ENCODE data around the gene PNCK.

Gene PNCK

DNA sequence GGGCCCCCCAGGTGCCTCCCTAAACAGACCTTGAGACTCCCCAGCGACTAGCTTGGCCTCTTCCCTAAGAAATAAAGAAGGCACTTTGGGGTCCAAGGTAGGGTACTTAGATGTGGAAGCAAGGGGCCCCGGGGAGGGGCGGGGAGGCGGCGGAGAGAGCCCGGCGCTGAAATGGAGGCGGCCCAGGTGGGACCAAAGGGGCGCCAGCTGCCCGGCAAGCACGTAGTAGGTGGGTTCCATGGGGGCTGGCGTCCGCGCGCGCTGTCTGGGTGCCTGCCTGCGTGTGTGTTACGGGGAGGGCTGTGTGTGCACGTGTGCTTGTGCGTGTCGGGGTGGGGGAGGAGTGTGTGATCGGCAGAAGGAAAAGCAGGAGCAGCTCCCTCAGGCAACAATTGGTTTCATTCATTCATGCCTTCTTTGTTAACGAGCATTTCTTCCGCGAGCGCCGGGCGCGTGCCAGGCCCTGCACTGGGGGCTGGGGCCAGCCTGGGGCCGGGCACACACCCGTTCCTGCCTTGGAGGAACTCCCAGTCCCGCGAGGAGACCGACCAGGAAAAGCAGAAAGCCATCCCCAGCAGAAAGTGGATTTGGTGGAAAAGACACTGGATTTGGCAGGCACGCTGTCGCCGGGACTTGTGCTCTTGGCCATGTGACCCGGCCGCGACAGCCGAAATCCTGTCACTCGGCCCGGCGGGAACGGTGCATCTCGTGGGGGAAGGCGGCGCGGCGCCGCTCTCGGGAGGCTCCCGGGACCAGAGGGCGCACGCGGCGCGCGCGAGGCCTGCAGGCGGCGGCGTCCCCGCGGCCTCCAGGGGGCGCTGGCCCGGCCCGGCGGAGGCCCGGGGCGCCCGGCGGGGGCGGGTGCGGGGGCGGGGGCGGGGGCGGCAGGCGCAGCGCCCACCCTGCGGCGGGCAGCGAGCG is 29.9 kb downstream of the PNCK start:
- H3K56ac ChIP-seq (ENCODE audit: low read length), result no peak overlapping the region
- no peak overlapping the region for H2BK5ac ChIP-seq (ENCODE audit: low read length)
- no peaks in the 10 kb centered on the region for H3K79me1 ChIP-seq (ENCODE audit: low read length)
- no peak overlapping the region for H3K23ac ChIP-seq (ENCODE audit: low read length)
- peaks cover 27% of the 10 kb centered on the region for H3K27me3 ChIP-seq (ENCODE audit: insufficient read depth, low read length, poor library complexity)
- H2BK120ac ChIP-seq (ENCODE audit: low read depth, low read length), result no peak overlapping the region
- no peaks in the 10 kb centered on the region for H3K4me1 ChIP-seq (ENCODE audit: control insufficient read depth, low read depth, low read length)
- no peak overlapping the region for H3K9ac ChIP-seq (ENCODE audit: low read length)
- DNase-seq, result no peak
- H3K27ac ChIP-seq (ENCODE audit: low read depth, low read length), result no peak overlapping the region
- no peak overlapping the region for H3K4me3 ChIP-seq (ENCODE audit: low read length)
- no peak overlapping the region for H2AK5ac ChIP-seq (ENCODE audit: low read length)
- no peak overlapping the region for H3K4me2 ChIP-seq (ENCODE audit: low read length)
- no peak overlapping the region for H4K5ac ChIP-seq (ENCODE audit: low read length)
- no peaks in the 10 kb centered on the region for H3K79me2 ChIP-seq (ENCODE audit: control insufficient read depth, insufficient read depth, low read length)
- H4K8ac ChIP-seq (ENCODE audit: low read depth, low read length), result no peak overlapping the region
- H3K36me3 ChIP-seq (ENCODE audit: control insufficient read depth, insufficient read depth, low read length), result no peaks in the 10 kb centered on the region
- no peak overlapping the region for H2BK15ac ChIP-seq (replicated peaks; ENCODE audit: low read depth)
- no peak overlapping the region for H3K4ac ChIP-seq (ENCODE audit: low read depth, low read length)
- H3K18ac ChIP-seq (ENCODE audit: low read length), result no peak overlapping the region
- WGBS (ENCODE audit: extremely low coverage, insufficient coverage, low lambda C conversion rate), result no CpG with 5 or more reads among the region's 84 CpGs

DNA sequence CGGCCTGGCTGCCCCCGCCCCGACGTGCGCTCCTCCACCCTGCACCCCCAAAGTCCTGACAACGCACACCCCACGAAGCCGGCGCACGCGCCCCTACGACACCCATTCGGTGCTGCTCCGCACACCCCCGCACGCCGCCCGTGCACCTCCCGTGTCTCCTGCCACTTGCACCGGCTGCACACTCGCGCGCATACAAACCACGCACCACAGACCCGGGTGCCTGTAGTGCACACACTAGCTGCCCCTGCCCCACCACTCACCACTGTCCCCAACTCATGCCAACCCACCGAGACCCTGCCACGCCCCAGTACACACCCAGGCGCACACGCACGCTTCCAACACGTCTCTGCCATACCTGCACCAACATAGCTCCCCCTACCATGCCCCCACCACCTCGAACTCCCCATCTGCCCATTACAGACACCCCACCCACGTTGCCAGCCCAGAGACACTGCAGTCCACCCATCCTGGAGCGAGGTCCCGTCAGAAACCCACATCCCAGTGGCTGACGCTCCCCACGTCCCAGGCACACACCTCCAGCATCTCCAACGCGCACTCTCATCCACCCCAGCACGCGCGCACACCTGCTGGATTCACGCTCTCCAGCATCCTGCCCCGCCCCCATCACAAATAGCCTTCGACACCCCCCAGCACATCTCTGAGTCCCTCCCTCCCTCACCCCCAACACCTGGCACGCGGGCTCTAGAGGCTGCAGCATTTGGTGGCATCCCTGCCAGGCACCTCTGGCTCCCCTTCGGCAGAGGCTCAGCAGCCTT is 30.8 kb downstream of the PNCK start:
- no peak overlapping the region for H3K27ac ChIP-seq (ENCODE audit: low read depth, low read length)
- no peak overlapping the region for H2BK15ac ChIP-seq (replicated peaks; ENCODE audit: low read depth)
- H3K4me1 ChIP-seq (ENCODE audit: control insufficient read depth, low read depth, low read length), result no peaks in the 10 kb centered on the region
- no peak overlapping the region for H2BK120ac ChIP-seq (ENCODE audit: low read depth, low read length)
- no peak overlapping the region for H4K8ac ChIP-seq (ENCODE audit: low read depth, low read length)
- H3K36me3 ChIP-seq (ENCODE audit: control insufficient read depth, insufficient read depth, low read length), result no peaks in the 10 kb centered on the region
- no peaks in the 10 kb centered on the region for H3K79me1 ChIP-seq (ENCODE audit: low read length)
- no peak overlapping the region for H3K4me3 ChIP-seq (ENCODE audit: low read length)
- H3K4me2 ChIP-seq (ENCODE audit: low read length), result no peak overlapping the region
- no peak for DNase-seq
- H4K5ac ChIP-seq (ENCODE audit: low read length), result no peak overlapping the region
- H3K56ac ChIP-seq (ENCODE audit: low read length), result no peak overlapping the region
- no peak overlapping the region for H3K9ac ChIP-seq (ENCODE audit: low read length)
- H3K79me2 ChIP-seq (ENCODE audit: control insufficient read depth, insufficient read depth, low read length), result no peaks in the 10 kb centered on the region
- no peak overlapping the region for H2AK5ac ChIP-seq (ENCODE audit: low read length)
- no peak overlapping the region for H2BK5ac ChIP-seq (ENCODE audit: low read length)
- no peak overlapping the region for H3K23ac ChIP-seq (ENCODE audit: low read length)
- peaks cover 20% of the 10 kb centered on the region for H3K27me3 ChIP-seq (ENCODE audit: insufficient read depth, low read length, poor library complexity)
- no peak overlapping the region for H3K18ac ChIP-seq (ENCODE audit: low read length)
- H3K4ac ChIP-seq (ENCODE audit: low read depth, low read length), result no peak overlapping the region
- WGBS (ENCODE audit: extremely low coverage, insufficient coverage, low lambda C conversion rate), result no CpG with 5 or more reads among the region's 48 CpGs

DNA sequence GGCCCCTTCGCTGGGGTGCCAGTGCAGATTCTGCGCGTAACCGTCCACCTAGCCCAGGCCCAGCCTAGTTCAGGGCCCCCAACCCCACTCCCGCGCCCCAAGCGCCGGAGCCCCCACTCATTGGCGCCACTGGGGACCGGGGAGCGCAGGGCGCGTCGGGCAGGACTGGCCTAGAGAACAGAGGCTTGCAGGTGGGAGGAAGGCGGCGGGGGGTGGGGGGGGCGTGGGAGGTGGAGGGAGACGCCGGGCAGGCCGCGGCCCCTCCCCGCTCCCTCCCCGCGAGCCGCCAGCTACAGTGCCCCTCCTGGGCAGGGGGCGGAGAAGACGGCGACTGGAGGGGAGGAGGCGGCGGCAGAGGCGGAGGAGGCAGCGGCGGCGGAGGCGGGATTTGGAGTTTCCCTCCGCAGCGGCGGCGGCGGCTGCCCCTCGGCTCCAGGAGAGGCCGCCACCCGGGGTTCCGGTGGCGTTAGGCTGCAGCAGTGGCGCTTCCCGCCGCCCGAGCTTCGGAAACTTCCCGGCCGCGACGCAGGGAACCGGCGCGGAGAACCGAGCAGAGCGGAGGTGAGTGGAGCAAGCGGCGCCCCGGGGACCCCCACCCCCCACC is 31.5 kb downstream of the PNCK start:
- Histone ChIP-seq H3K4me2 (ENCODE audit: low read length) (no peak overlapping the region), H3K23ac (ENCODE audit: low read length) (no peak overlapping the region), H2BK5ac (ENCODE audit: low read length) (no peak overlapping the region), H3K27me3 (ENCODE audit: insufficient read depth, low read length, poor library complexity) (peaks cover 15% of the 10 kb centered on the region), H4K8ac (ENCODE audit: low read depth, low read length) (no peak overlapping the region), H3K4me1 (ENCODE audit: control insufficient read depth, low read depth, low read length) (no peaks in the 10 kb centered on the region), H2AK5ac (ENCODE audit: low read length) (no peak overlapping the region), H3K9ac (ENCODE audit: low read length) (no peak overlapping the region), H3K4me3 (ENCODE audit: low read length) (no peak overlapping the region), H3K36me3 (ENCODE audit: control insufficient read depth, insufficient read depth, low read length) (no peaks in the 10 kb centered on the region), H3K4ac (ENCODE audit: low read depth, low read length) (no peak overlapping the region), H3K27ac (ENCODE audit: low read depth, low read length) (no peak overlapping the region), H3K56ac (ENCODE audit: low read length) (no peak overlapping the region), H3K79me1 (ENCODE audit: low read length) (no peaks in the 10 kb centered on the region), H2BK15ac (replicated peaks; ENCODE audit: low read depth) (no peak overlapping the region), H2BK120ac (ENCODE audit: low read depth, low read length) (no peak overlapping the region), H4K5ac (ENCODE audit: low read length) (no peak overlapping the region), H3K18ac (ENCODE audit: low read length) (no peak overlapping the region), H3K79me2 (ENCODE audit: control insufficient read depth, insufficient read depth, low read length) (no peaks in the 10 kb centered on the region)
- no CpG with 5 or more reads among the region's 62 CpGs for WGBS (ENCODE audit: extremely low coverage, insufficient coverage, low lambda C conversion rate)
- DNase-seq, result no peak

DNA sequence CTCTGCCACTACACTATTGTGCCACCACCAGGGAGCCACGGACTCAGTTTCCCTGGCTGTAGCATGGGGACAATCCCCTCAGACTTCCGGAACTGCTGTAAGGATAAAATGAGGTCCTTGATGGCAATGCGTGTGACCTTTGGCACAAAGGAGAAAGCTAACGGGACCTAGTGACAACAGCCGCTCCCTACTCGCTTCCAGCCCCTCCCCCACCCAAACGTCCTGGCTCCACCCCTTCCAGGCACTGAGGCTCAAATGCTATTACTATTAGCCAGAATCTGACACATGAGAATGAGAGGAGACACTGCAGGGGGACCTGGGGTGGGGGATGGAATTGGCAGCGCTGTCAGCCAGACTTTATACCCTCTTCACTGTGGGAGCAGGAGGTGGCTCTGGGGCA is 32.0 kb downstream of the PNCK start:
- H3K9ac ChIP-seq (ENCODE audit: low read length), result no peak overlapping the region
- H2AK5ac ChIP-seq (ENCODE audit: low read length), result no peak overlapping the region
- H3K4ac ChIP-seq (ENCODE audit: low read depth, low read length), result no peak overlapping the region
- H3K27ac ChIP-seq (ENCODE audit: low read depth, low read length), result no peak overlapping the region
- no peaks in the 10 kb centered on the region for H3K4me1 ChIP-seq (ENCODE audit: control insufficient read depth, low read depth, low read length)
- peaks cover 15% of the 10 kb centered on the region for H3K27me3 ChIP-seq (ENCODE audit: insufficient read depth, low read length, poor library complexity)
- H3K4me3 ChIP-seq (ENCODE audit: low read length), result no peak overlapping the region
- no peaks in the 10 kb centered on the region for H3K36me3 ChIP-seq (ENCODE audit: control insufficient read depth, insufficient read depth, low read length)
- no peak overlapping the region for H2BK120ac ChIP-seq (ENCODE audit: low read depth, low read length)
- no peaks in the 10 kb centered on the region for H3K79me1 ChIP-seq (ENCODE audit: low read length)
- no peak overlapping the region for H4K8ac ChIP-seq (ENCODE audit: low read depth, low read length)
- no peak overlapping the region for H2BK15ac ChIP-seq (replicated peaks; ENCODE audit: low read depth)
- DNase-seq, result peak; percentile 29
- H3K79me2 ChIP-seq (ENCODE audit: control insufficient read depth, insufficient read depth, low read length), result no peaks in the 10 kb centered on the region
- H3K56ac ChIP-seq (ENCODE audit: low read length), result no peak overlapping the region
- H3K18ac ChIP-seq (ENCODE audit: low read length), result no peak overlapping the region
- WGBS (ENCODE audit: extremely low coverage, insufficient coverage, low lambda C conversion rate), result no CpG with 5 or more reads among the region's 8 CpGs
- no peak overlapping the region for H2BK5ac ChIP-seq (ENCODE audit: low read length)
- H3K23ac ChIP-seq (ENCODE audit: low read length), result no peak overlapping the region
- no peak overlapping the region for H4K5ac ChIP-seq (ENCODE audit: low read length)
- H3K4me2 ChIP-seq (ENCODE audit: low read length), result no peak overlapping the region

DNA sequence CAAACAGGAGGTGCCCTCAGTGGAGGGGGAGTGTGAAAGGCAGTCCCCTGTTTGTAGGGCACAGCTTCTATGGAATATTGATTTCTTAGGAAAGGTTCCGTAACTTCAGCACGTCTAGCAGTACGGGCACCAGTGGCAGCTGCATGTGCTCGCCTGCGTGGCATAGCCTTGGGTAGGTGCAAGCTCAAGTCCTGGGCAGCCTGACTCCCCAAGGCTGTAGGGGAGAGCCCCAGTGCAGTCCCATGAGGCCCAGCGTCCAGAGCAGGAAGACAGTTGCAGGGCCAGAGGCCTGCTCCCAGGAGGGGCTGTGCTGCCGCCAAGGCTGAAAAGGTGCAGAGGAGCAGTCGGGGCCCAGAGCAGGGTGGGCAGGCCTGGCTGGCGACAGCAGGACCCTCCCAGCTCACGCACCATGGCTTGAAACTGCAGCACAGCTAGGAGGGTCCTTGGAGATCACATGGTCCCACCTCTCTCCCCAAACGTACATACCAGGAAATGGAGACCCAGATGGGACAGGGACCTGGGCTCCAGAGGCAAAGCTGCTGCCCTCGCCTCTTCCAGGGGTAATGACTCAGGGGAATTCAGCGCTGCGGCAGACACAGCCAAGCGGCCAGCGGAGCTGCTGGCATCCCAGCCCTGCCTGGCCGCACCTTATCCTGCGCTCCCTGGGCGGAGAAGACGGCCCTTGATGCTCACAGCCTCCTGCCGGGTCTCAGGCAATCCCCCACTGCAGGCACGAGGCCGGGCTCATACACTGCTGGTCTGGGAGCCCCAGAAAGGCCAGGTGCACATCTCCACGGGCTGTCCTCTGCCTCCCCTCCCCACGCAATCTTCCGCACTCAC is 32.7 kb downstream of the PNCK start:
- no peak overlapping the region for H3K27ac ChIP-seq (ENCODE audit: low read depth, low read length)

More for the DNA sequence above, 32.7 kb downstream of the PNCK start:
- no peaks in the 10 kb centered on the region for H3K36me3 ChIP-seq (ENCODE audit: control insufficient read depth, insufficient read depth, low read length)
- H3K9ac ChIP-seq (ENCODE audit: low read length), result no peak overlapping the region
- H3K4me2 ChIP-seq (ENCODE audit: low read length), result no peak overlapping the region
- no peaks in the 10 kb centered on the region for H3K79me1 ChIP-seq (ENCODE audit: low read length)
- no peak overlapping the region for H3K4me3 ChIP-seq (ENCODE audit: low read length)
- no peaks in the 10 kb centered on the region for H3K4me1 ChIP-seq (ENCODE audit: control insufficient read depth, low read depth, low read length)
- no peak overlapping the region for H4K8ac ChIP-seq (ENCODE audit: low read depth, low read length)
- peaks cover 13% of the 10 kb centered on the region for H3K27me3 ChIP-seq (ENCODE audit: insufficient read depth, low read length, poor library complexity)
- H3K23ac ChIP-seq (ENCODE audit: low read length), result no peak overlapping the region
- no peak overlapping the region for H3K56ac ChIP-seq (ENCODE audit: low read length)
- H2BK15ac ChIP-seq (replicated peaks; ENCODE audit: low read depth), result no peak overlapping the region
- no peak overlapping the region for H2BK5ac ChIP-seq (ENCODE audit: low read length)
- no peak overlapping the region for H3K18ac ChIP-seq (ENCODE audit: low read length)
- H2AK5ac ChIP-seq (ENCODE audit: low read length), result no peak overlapping the region
- no peak overlapping the region for H2BK120ac ChIP-seq (ENCODE audit: low read depth, low read length)
- H4K5ac ChIP-seq (ENCODE audit: low read length), result no peak overlapping the region
- WGBS (ENCODE audit: extremely low coverage, insufficient coverage, low lambda C conversion rate), result no CpG with 5 or more reads among the region's 26 CpGs
- DNase-seq, result peak; percentile 29
- no peaks in the 10 kb centered on the region for H3K79me2 ChIP-seq (ENCODE audit: control insufficient read depth, insufficient read depth, low read length)
- H3K4ac ChIP-seq (ENCODE audit: low read depth, low read length), result no peak overlapping the region
